MM.1S (cell line): ENCODE measurements around the gene DMBT1.

ENCODE experiments used
- CTCF ChIP-seq: fragments of 300-600 bp; sonication (generic); IDR thresholded peaks from 2 replicates; pipeline ENCODE4 v1.5.1; 2016; ENCODE audit warnings: antibody characterized with exemption, low read length, mixed read lengths
- EZH2phosphoT487 ChIP-seq: fragments of 300-600 bp; sonication (generic); IDR thresholded peaks from 2 replicates; pipeline ENCODE4 v1.6.1; 2018; ENCODE audit warnings: antibody characterized with exemption, low read length

DNA sequence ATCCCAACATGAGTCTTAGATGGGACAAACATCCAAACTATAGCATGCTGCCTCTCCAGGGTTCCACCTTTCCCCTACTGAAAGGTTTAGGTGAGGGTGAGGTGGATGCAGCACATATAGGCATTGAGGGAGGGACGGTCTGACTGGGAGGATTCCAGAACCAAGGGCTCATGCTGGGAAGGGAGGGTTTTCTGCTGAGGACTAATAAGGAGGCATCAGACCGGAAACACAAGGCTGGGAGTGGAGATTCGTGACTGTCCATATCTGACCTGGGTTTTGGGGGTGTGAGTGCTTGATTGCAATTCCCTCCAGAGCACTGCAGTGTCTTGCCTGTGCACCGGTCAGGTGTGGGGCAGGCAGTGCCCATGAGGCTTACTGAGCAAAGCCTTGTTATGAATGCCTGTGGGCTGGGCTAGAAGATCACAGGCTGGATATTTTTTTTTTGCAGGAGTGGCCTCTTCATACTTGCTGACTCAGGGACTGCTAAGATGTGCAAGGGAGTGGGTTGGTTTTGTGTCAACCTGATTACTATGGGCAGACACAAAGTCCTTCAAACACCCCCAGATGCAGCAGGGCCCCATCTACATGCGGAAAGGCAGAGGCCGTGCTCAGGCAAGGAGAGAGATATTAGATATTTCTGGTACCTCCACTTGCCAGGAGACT, 26.7 kb downstream of the DMBT1 start:
- TF ChIP-seq CTCF (no peak), EZH2phosphoT487 (no peak)
